HG03520 (cell line): Measurements from ENCODE around the gene NPSR1.
"Not testable (repeated sequence)": the region's sequence is repeated elsewhere in the genome, so short reads cannot be mapped to it uniquely, and the experiment has no call there.

Experiments used
- ATAC-seq: cut with Tn5 transposase; IDR thresholded peaks from one replicate; pipeline ENCODE4 v1.9.1; 2021; ENCODE audit warnings: mild to moderate bottlenecking, moderate library complexity; ENCODE audit not compliant: unreplicated experiment

NPSR1 gene

GRCh38 chr7:34757570-34758110 lies 99.6 kb downstream of the NPSR1 start:
- ATAC-seq = no peak

- ATAC-seq = no peak
Measured at GRCh38 chr7:34758111-34758601, 100.1 kb downstream of the NPSR1 start.

GRCh38 chr7:34759477-34760125 lies 101.6 kb downstream of the NPSR1 start:
- ATAC-seq = no peak

- ATAC-seq = no peak
Measured at GRCh38 chr7:34760271-34760670, 102.3 kb downstream of the NPSR1 start.

- no peak for ATAC-seq
Measured at GRCh38 chr7:34761206-34761605, 103.2 kb downstream of the NPSR1 start.

GRCh38 chr7:34761627-34762026 lies 103.6 kb downstream of the NPSR1 start:
- no peak for ATAC-seq

- no peak for ATAC-seq
Measured at GRCh38 chr7:34762764-34763163, 104.7 kb downstream of the NPSR1 start.

- ATAC-seq = no peak
Measured at GRCh38 chr7:34772296-34772938, 114.4 kb downstream of the NPSR1 start.

GRCh38 chr7:34776748-34777358 lies 118.8 kb downstream of the NPSR1 start:
- ATAC-seq = no peak

- no peak for ATAC-seq
Measured at GRCh38 chr7:34780546-34780945, 122.5 kb downstream of the NPSR1 start.

GRCh38 chr7:34787586-34787985 lies 129.6 kb downstream of the NPSR1 start:
- ATAC-seq = no peak

- ATAC-seq = no peak
Measured at GRCh38 chr7:34806831-34807230, 148.8 kb downstream of the NPSR1 start.

- no peak for ATAC-seq
Measured at GRCh38 chr7:34807548-34808340, 149.7 kb downstream of the NPSR1 start.

GRCh38 chr7:34814203-34814842 lies 156.3 kb downstream of the NPSR1 start:
- ATAC-seq = not testable (repeated sequence)

- no peak for ATAC-seq
Measured at GRCh38 chr7:34821932-34822558, 164.0 kb downstream of the NPSR1 start.

GRCh38 chr7:34823650-34824258 lies 165.7 kb downstream of the NPSR1 start:
- peak; percentile 80 for ATAC-seq

GRCh38 chr7:34825221-34825620 lies 167.2 kb downstream of the NPSR1 start:
- no peak for ATAC-seq

- ATAC-seq = no peak
Measured at GRCh38 chr7:34830390-34830789, 172.4 kb downstream of the NPSR1 start.

- no peak for ATAC-seq
Measured at GRCh38 chr7:34831436-34831835, 173.4 kb downstream of the NPSR1 start.

GRCh38 chr7:34832020-34832419 lies 174.0 kb downstream of the NPSR1 start:
- no peak for ATAC-seq
